Hematopoietic multipotent progenitor cell treated with erythropoietin and hydrocortisone succinate and interleukin-3 and kit ligand, for 4 days (in vitro differentiated cells): Measurements from ENCODE around the gene PRKAG2.

ENCODE experiments used
- DNase-seq: peaks from one replicate; pipeline ENCODE4 v3.0.0-alpha.2; 2015

Gene PRKAG2

DNA sequence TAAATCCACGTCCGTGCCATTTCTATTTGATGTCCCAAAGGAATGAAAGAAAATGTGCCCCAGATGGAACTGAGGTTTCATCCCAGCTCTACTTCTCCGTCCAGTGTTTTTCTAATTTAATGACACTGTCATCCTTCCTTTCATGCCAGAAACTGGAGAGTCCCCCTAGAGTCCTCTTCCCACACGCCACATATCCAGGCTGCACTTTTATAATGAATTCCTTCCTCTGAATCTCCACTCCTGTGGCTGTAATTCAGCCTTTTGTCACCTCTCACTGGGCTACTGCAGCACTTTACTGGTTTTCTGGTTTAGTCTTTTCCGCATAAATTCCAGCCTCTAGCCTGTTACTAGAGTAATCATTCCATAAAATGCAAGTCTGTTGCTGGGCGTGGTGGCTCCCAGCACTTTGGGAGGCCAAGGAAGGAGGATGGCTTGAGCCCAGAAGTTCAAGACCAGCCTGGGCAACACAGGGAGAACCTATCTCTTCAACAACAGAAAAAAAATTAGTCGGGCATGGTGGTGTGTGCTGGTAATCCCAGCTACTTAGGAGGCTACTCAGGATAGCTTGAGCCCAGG lies 214.6 kb downstream of the PRKAG2 start:
- no peak for DNase-seq

DNA sequence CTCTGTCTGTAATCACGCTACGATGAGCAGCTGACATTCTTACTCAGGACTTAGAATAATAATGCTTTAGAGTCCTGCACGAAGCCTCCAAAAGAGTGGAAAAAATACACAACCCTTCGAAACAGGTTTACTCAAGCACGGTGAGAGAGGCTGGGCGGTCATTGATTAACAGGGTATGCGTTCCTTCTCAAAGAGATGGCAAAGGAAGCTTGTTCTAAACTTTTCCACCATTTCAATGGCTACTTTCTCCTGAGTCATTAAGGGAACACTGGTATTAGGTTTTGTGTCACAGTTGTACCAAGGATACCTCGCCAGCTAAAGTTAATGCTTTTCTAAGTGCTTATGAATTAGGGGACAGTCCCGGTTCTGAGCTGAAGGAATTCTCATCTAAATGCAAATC lies 215.3 kb downstream of the PRKAG2 start:
- DNase-seq, result no peak

DNA sequence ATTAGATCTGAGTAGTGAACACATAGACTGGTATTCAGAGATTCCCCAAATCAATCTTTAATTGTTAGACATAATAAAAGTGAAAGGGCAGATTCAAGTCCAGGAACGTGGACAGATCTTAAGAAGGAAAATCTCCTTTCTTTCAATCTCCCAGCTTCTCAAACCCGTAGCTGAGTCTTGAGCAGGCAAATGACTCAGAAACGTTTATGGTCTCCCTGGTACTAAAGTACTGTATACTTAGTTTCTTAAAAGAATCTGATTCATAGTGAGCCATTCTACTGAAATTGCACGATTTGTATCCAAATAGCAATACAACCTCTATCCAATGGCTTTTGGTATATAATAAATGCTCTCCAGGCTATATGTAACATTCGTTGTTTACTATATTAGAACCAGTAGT lies 216.8 kb downstream of the PRKAG2 start:
- DNase-seq, result no peak

DNA sequence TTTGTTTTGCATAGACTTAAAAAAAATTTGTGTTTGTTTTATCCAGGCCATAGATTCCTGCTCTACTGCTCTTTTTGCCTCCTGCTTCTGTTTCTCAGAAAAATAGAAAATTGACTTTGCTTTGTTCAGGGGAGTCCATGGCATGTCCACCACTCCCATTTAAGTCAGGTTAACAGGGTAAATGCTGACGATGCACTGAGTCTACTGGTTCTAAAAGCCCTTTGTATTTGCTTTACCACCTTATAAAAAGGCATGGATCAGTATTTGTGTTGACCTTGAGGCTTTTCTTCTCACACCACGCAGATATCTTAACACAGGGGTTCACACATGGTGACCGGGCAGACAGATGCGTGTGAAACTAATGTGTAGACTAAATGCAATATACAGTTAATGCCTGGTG lies 217.7 kb downstream of the PRKAG2 start:
- DNase-seq, result no peak

DNA sequence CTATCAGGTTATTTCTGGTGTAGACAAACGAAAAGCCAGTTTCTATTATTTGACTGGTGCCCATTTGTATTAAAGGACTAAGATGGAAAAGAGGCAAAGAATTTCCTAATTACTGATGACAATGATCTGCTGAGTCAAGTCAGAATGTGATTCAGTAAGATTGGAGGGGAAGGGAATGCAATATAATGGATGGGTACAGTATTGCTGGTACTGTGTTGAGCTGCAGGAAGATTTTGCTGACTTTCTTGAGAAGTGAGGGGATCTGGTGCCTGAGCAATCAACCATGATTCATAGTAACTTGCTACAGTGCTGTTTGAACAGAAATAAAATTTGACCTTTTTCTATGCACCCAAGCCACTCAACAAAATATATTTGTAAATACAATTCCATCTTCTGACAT lies 218.1 kb downstream of the PRKAG2 start:
- DNase-seq, result no peak

DNA sequence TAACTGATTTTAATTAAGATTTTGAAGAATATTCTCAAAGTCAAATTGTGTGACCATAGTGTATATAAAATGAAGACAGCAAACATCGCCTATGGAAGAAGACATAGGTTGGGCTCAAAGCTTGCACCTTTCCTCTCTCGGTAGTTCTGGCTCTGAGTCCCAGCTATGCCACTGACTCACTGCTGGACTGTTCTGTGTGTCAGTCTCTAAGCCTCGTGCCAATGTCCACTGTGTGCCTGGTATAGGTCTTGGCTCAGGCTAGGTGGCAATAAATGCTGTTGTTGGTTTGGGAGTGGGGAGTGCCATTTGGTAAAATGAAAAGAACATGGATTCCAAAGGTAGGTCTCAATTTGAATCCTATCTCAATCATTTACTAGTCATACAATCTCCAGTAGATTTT lies 219.7 kb downstream of the PRKAG2 start:
- DNase-seq, result no peak

DNA sequence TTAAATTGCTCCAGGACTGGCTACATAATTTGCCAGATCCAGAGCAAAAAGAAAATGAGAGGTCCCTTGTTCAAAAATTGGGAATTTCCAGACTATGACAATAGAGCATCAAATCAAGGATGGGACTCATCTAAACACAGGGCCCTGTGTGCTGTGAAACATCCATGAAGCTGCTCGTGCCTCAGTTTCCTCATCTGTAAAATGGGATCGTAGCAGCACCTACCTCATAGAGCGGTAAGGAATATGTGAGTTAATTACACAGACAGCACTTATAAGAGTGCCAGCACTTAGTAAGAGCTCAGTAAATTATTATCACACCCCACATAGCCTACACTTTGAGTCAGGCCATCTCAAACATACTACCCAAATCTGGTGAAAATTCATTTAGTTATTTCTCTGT lies 221.4 kb downstream of the PRKAG2 start:
- DNase-seq, result no peak

DNA sequence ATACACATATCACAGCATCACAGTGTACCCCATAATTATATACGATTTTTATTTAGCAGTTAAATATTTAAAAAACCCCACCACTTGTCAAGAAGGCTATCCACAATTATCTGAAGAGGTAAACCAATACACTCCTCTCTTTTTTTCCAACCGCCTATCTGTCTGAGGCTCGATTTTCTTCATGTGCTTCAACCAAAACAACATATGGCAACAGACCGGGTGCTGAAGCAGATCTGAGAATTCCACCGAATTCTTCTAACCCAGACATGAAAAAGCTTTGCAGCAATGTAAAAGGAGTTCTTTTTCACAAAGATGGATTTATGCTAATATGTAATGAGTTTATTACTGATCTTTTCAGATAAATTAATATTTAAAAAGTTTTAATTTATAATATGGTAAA lies 224.8 kb downstream of the PRKAG2 start:
- DNase-seq, result no peak

DNA sequence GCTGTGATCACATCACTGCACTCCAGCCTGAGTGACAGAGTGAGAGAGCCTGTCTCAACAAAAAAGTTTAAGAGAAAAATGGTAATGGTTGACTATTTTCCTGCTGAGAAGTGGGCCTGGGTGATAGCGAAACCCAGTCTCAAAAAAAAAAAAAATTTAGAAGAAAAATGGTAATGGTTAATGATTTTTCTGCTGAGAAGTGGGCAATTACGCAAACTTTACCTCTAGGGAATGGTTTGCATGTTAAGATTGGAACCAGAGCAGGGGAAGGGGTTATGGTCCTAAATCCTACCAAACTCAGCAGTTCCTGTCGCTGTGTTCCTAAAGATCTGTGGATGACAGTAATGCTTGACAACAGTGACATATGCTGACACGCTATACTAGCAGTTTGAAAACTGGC lies 226.8 kb downstream of the PRKAG2 start:
- no peak for DNase-seq

DNA sequence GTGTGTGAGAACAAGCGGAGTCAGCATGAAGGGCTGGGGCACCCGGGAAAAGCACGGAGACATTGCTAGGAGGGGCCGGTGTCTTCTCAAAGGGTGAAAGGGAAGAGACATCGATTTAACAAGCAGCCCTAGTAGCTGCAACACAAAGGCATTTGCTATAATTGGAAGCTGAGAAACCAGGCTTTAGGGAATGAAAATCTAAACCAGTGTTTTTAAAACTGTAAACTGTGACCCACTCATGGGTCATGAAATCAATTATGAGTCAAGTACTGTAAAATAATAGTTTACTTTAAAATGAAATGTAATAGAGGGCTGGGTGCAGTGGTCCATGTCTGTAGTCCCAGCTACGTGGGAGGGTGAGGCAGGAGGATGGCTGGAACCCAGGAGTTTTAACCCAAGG lies 228.5 kb downstream of the PRKAG2 start:
- DNase-seq, result no peak

DNA sequence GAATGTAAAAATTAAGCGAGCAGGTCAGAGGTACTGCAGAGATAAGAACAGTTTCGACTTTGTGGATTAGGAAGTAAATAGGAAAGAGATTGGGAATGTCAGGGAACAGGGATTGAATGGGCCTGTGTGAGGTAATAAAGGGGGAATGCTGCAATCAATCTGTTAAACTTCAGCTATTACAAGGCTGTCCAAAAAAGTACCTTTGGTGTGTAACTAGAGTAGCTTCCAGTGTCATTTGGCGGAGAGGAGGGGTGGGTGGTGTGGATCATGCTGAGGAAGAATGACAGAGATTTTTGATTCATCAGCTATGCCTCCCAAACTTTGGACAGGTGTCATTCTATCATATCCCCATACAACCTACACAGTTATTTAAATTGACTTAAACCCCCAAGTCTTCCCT lies 229.0 kb downstream of the PRKAG2 start:
- DNase-seq, result no peak

DNA sequence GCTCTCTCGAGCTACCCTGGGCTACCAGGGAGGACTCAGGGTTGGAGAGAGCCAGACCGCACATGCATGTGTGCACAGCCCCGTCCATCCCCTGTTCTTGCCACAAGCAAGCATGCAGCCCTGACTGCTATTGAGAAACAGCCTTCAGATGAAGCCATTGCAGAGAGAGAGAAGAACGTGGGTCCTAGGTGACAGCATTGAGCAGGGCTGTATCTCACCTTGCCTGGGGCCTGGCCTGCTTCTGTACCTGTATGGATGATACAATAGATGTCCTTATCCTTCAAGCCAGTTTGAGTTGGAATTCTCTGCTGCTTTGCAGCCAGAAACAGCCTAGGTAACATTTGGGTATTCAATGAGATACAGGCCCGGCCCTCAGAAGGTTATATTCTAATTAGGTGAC lies 229.9 kb downstream of the PRKAG2 start:
- no peak for DNase-seq

DNA sequence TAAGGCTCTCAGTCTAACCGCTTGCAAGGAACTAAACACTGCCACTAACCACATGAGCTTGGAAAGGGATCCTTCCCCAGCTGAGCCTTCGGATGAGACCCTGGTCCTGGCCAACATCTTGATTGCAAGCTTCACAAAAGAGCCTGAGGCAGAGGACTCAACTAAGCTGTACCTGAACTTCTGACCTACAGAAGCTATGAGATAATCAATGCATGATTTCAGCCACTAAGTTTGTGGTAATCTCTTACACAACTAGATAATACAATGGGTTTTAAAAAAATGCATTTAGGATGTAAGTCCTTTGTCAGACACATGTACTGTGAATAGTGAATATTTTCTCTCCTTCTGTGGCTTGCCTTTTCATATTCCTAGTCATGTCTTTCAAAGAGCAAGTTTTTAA lies 231.6 kb downstream of the PRKAG2 start:
- no peak for DNase-seq

DNA sequence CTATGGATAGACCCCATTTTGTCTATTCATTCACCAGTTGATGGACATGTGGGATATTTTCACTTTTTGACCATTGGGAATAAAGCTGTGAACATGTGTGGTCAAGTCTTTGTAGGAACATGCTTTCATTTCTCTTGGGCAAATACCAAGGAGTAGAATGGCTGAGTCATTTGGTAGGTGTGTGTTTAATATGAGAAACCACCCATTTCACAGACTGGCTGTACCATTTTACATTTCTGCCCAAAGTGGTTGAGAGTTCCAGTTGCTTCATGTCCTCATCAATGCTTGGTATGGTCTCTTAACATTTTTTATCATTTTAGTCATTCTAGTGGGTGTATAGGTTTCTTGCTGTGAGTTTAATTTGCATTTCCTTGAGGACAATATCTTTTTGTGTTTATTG lies 232.4 kb downstream of the PRKAG2 start:
- DNase-seq, result no peak

DNA sequence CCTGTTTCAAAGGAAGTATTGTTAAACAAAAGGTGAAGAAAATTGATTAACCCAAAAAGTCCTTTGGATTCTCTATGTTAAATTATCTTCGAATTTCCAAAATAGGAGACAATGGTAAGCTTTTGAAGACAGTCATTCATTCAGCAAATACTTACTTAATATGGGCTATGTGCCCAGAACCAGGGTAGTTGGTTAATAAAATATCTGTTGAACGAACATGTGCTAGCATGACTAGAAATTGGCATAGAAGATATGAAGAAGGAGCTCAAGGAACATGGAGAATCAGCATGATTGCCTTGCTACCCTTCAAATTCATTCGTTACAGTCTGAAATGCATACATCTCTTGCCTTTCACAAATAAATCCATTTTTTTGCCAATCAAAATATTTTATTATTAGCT lies 234.2 kb downstream of the PRKAG2 start:
- DNase-seq, result no peak

DNA sequence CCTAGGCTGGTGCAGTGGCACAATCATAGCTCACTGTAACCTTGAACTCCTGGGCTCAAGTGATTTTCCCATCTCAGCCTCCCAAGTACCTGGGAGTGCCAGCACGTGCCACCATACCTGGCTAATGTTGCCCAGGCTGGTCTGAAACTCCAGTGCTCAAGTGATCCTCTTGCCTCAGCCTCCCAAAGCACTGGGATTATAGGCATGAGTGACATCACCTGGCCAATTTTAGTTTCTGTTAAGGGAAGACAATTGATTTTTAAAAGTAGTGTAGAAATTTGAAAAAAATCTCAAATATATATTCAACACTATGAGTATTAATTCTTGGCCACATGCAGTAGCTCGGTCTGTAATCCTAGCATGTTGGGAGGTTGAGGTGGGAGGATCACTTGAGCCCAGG lies 235.3 kb downstream of the PRKAG2 start:
- no peak for DNase-seq

DNA sequence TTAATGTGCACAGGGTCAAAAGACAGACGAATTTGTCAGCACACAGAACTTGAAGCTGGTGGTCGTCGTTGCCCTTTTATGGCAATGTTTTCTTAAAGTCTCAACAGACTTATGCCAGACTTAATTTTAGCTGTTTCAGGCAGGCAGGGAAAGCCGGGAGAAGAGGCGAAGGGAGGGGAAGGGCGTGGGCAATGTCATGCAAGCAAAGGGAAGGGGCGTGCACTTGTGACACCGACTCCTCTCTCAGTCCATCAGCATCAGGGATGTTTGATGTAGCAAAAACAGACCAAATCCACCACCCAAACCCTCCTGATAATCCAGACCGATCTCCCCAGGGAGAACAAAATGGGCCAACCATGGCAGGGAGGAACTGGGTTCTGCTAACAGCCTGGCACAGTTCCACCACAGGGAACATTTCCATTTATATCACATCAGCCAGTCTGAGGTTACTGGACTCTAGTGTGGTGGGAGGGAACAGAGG lies 239.1 kb downstream of the PRKAG2 start:
- no peak for DNase-seq

DNA sequence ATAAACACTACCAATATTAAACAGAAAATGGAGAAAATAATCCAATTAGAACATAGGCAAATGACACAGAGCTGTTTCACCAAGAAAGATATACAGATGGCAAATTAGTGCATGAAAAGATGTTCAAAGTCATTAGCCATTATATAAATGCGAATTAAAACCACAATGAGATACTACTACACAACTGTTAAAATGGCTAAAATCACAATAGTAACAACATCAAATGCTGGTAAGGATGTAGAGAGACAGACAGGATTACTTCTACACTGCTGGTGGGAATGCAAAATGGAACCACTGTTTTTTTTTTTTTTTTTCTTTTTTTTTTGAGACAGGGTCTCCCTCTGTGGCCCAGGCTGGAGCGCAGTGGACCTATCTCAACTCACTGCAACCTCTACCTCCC lies 242.3 kb downstream of the PRKAG2 start:
- DNase-seq, result no peak

DNA sequence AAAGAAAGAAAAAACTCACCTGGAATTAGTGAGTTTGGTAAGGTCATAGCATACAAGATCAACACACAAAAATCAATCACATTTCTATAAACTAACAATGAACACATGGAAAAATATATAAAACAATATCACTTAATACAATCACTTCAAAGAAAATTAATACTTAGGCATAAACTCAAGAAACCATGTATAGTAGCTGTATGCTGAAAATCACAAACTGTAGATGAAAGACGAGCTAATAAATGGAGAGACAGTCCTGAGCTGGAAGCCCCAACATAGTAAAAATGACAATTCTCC lies 243.5 kb downstream of the PRKAG2 start:
- DNase-seq, result no peak

DNA sequence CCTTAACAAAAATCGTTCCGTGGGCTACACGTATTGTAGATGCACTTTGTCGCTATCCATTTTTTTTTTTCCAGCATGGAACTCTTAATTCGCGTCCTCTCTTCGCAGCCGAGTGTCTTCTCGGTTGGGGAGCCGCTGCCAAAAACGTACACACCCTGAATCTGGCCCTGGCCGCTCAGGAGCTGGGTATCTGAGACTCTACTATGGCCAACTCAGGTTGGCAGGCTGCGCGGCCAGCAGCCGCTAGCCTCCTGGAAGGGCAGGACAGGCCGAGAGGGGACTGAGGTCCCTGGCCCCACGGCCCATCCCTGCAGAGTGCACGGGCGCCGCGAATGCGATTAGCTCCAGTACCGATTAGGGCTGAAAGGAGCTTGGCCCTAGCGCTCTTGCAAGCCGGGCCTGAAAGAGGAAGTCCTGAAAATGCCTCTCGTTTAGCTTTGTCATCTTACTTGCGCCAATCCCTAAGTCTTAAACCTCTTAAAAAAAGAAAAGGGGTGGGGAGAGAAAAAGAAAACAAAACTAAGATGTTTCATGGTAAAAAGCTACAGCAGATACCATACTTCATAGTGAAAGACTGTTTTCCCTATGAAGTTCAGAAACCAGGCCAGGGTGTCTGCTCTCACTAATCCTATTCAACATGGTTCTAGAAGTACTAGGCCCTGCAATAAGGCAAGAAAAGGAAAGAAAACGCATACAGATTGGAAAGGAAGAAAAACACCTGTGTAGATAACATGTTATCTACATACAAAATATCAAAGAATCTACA lies 244.0 kb downstream of the PRKAG2 start:
- peak; percentile 96 for DNase-seq

DNA sequence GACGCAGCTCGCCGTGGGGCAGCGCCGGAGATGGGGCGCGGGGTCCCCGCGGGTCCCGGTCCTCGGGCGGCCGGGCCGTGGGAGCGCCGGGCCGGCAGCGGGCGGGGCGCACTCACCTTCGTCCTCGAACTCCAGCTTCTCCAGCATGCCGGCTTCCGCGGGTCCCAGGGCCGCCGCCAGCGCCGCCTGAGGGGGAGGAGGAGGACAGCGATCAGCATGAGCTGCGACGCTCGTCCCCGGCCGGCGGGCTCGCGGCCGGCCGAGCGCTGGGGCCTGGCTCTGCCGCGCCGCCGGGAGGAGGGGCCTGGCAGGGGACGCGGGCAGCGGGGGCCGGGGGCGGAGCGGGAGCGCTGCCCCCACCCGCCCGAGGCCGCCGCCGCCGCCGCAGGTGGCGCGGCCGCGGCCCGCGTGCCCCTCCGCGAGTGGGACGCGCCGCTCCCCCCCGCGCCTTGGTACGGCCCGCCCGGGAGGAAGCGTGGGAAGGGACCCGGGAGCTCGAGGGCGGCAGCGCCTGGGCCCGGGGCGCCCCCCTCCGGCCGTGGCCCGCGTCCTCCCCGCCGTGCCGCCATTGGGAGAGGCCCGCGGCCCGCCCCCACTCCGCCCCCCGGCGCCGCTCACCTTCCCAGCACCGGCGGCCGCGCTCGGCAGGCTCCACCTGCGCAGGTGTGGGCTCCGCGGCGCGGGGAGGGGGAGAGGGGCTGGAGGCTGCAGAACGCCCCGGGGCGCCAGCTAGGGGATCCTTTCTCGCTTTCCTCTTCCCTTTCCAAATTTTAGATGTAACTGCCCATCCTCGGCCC lies 244.8 kb downstream of the PRKAG2 start:
- peak; percentile 91 for DNase-seq

DNA sequence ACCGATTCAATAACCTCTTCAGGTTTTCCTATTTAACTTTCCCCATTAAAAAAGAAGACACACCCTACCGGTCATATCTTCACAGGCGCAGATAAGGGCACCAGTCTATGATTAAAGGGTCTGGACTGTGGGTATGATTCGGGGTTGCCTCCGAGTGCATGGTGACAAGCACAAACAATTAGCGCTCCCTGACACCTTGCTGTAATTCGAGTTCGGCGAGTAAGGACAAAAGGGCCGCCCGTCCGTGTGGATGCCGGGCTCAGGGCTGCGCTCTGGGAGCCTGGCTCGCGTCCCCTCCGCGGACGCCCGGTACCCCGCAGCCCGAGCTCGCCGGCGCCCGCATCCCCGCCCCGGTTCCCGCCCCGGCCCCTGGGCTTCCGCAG lies 245.4 kb downstream of the PRKAG2 start:
- peak; percentile 74 for DNase-seq

DNA sequence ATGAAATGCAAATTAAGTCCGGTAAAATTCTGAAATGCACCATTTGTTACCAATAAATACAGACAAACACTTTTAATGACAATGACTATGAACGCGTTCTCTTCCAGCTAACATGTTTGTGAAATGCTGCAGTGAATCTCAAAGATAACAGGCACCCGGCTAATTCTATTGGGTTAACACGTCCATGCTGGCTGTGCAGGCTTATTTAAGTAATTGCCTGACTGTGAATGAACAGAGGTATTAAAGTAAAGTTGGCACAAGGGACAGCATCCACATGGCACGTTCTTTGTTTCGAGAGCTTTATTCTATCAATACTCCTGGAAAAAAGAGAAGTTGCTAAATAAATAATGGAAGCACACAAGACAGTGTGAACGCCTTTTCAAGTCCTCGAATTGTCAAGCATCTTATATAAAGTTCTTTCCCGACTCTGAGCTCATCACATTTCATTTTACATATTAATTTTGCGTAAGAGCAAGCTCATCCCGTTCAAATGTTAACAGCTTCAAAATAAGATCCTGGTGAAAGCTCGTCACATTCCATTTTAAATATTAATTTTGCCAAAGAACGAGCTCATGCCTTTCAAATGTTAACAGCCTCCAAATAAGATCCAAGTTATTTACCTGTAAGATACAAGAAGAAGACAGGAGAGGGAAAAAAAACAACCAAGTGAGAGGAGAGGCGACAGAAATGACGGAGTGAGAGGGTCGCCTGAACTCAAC lies 245.9 kb downstream of the PRKAG2 start:
- DNase-seq, result peak; percentile 43

DNA sequence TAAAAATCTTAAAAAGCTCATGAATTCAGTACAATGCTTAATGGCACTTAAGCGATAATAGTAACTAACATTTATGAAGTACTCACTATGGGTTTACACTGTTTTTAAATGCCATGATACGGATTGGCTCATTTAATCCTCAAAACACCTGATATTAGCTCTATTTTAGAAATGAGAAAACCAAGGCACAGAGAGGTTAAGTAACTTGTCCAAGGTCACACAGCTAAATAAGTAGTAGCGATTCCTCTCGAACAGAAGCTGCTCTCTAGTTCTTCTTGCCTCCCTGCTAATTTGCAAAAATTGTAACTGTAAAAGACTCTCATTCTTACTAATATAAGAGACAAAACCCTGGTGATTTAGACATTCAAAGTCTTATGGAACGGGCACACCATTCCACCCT lies 246.6 kb downstream of the PRKAG2 start:
- DNase-seq, result no peak
